ENCODE measurements around the gene NONO.
"Not testable (repeated sequence)": the region's sequence is repeated elsewhere in the genome, so short reads cannot be mapped to it uniquely, and the experiment has no call there.

NONO gene

GRCh38 chrX:71283403-71284143, at the start of gene NONO:
Gene NONO, plus strand, starts transcription at chrX:71283635. Its CDS starts 7,003 bp downstream, at chrX:71290638.
- peak; percentile 70 for DNase-seq

GRCh38 chrX:71235482-71235881, 48.0 kb upstream of the NONO start:
- DNase-seq, result no peak

GRCh38 chrX:71236836-71237235, 46.6 kb upstream of the NONO start:
- DNase-seq, result no peak

DNA sequence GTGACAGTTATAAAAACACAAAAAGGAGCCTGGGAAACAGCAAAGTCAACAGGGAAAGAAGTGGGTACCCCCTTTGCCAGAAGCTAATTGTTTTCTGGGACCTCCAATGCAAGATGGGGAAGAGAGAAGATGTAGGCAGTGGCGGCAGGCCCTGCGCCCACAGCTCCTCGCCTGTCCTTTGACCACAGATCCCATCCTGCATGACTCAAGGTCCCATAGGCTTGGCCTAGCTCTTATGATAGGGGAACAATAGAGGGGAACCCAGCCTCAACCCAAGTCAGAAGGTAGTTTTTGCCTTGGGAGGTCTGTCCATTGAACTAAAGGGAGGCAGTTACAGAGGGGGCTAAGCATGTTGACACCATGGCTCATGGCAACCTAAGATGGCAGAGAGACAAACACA, 43.7 kb upstream of the NONO start:
- DNase-seq, result no peak

- DNase-seq, result no peak
Observed at GRCh38 chrX:71241301-71241700, 42.1 kb upstream of the NONO start.

GRCh38 chrX:71244359-71245128, 38.9 kb upstream of the NONO start:
- DNase-seq, result no peak

DNA sequence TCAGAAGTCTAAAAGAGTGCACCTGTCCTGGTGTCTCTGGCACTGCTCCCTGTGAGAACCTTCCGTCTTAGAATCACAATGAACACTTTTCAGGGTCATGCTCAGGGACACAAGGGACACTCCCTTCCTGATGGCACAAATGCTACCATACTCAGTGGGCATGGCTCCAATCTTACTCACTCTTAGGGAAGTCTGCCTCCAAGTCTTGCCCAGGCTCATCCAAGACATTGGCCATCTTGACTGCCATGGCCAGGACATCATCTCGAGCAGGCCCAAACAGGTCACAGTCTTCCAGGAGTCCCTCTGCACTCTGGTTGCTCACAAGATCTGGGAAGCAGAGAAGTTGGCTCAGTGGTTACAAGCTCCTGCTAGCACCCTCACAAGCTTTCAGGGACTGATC, 38.3 kb upstream of the NONO start:
- DNase-seq, result no peak

- DNase-seq, result no peak
Observed at GRCh38 chrX:71250841-71251240, 32.6 kb upstream of the NONO start.

GRCh38 chrX:71251466-71251973, 31.9 kb upstream of the NONO start:
- DNase-seq, result no peak

- no peak for DNase-seq
Observed at GRCh38 chrX:71252221-71252620, 31.2 kb upstream of the NONO start.

DNA sequence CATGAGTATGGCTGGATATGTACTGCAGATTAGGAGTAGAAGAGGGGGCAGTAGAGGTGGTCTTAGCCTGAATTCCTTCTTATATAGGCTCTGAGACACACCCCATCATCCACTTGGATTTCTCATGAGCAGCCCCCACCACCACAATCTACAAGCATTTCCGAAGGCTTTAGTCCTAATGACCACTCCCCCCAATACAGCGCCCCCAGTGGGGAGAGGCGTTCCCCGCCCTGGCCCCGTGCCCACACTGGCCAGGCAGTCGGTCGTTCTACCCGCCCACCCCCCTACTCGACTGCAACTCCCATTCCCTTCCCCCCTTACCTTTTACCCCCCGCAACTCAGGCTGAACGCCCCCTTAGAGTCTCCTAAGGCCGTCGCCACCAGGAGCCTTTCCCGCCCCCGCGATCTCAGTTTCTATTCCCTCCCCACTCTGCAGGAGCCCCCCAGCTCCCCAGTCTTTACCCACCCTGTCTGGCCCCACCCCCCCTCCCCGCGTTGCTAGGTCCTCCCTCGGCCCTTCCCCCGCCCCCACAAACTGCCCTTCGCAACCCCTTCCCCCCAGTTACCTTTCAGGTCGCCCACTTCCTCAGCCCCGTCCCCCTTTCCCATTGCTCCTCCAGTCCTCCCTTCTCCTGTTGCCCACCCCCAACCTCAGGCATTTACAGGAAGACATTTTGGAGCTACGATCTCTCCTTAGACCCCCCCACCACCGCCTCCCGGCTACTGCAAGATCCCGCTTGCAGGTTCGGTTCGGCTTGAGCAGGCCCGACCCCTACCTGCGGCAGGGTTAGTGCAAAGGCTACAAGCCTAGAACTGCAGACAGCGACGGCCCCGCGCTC, 30.0 kb upstream of the NONO start:
- peak; percentile 36 for DNase-seq

GRCh38 chrX:71254092-71254963, 29.1 kb upstream of the NONO start, which contains the start of gene ZMYM3:
Gene ZMYM3, minus strand, starts transcription at chrX:71254140. Its CDS starts 885 bp downstream, at chrX:71253255.
- DNase-seq, result peak; percentile 76

DNA sequence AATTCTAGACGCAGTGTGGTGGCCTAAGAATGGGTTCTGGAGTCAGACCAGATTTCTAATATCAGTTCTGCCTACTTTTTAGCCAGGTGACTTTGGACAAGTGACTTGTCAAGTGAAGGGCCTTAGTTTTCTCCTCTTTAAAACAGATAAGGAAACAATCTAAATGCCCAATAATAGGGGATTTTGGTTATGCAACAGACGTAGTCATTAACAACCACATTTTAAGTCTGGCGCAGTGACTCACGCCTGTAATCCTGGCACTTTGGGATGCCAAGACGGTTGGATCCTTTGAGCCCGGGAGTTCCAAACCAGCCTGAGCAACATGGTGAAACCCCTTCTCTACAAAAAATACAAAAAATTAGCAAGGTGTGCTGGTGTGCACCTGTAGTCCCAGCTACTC, 27.4 kb upstream of the NONO start:
- no peak for DNase-seq

GRCh38 chrX:71256856-71257255, 26.6 kb upstream of the NONO start:
- no peak for DNase-seq

DNA sequence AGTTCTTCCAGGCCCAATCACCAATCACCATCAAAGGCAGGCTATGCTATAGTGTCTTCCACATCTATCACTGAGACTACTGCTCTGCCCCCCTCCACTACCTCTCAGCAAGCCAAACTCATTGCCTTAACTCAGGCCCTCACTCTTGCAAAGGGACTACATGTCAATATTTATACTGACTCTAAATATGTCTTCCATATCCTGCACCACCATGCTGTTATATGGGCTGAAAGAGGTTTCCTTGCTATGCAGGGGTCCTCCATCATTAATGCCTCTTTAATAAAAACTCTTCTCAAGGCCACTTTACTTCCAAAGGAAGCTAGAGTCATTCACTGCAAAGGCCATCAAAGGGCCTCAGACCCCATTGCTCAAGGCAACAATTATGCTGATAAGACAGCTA, 14.8 kb upstream of the NONO start:
- DNase-seq, result not testable (repeated sequence)

DNA sequence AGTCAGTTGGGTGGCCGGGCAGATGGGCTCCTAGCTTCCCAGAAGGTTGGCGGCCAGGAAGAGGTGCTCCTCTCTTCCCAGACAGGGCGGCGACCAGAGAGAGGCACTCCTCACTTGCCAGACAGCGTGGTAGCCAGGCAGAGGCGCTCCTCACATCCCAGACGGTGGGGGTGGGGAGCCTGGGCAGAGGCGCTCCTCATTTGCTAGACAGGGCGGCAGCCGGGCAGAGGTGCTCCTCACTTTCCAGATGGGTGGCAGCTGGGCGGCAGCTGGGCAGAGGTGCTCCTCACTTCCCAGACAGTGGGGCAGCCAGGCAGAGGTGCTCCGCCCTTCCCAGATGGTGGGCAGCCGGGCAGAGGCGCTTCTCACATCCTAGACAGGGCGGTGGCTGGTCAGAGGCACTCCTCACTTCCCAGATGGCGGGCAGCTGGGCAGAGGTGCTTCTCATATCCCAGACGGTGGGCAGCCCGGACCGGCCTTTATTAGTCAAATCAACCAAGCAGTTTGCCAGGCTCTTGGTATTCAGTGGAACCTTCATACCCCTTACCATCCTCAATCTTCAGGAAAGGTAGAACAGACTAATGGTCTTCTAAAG, 13.5 kb upstream of the NONO start:
- no peak for DNase-seq

- DNase-seq, result not testable (repeated sequence)
Observed at GRCh38 chrX:71272313-71272712, 11.1 kb upstream of the NONO start.

GRCh38 chrX:71281300-71281699, 2.1 kb upstream of the NONO start:
- not testable (repeated sequence) for DNase-seq

DNA sequence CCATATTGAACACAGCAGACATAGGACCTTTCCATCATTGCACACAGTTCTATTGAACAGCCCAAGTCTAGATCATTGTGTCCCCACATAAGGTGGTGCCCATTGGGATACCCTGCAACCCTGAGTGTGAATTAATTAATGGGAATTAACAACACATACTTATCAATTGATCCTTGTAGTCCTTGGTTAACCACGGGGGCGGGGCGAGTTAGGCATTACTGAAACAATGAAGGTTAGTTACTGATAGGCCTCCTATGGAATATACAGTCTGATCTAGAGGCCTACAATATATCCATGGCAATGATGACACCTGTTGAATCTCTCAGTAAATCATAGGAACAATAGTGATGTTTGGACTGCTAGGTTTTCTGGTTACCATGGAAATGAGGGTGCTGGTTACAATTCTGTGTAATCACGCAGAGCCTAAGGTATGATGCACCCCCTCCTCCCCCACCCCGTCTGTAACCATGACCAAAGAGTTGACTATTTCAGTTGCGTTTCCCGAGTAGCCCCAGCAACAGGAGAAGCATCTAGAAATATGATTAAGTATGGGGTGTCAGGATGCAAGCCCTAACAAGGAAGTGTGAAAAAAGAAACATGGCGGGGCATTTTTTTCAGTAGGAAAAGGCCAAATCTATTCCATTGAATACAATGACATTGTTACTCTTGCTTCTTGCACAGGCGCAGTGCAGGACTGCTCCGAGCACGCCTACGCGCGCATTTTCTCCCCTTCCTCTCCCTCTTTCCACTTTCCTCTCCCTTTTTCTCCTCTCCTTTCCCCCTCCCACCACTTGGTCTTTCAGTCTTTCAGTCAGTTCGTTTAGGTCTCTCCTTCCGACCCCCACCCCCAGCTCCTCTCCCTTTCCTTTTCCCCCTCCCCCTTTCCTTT, 677 bp upstream of the NONO start:
- DNase-seq, result peak; percentile 25

DNA sequence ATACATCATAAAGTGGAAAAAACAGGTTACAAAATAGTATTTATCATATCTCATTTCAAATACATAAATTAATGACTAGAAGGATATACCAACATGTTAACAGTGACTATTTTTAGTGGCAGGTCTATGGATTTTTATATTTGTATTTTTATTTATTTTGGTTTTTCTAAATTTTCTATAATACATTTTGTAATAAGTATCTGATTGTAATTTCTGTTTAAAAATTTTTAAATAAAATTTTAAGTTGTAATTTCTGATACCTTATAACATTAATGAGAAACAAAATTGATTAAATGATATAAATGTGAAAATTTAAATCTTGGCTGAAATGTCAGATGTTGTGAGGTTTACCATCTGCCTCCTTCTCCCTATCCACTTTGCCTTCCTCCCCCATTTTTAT, 2.5 kb downstream of the NONO start:
- no peak for DNase-seq

DNA sequence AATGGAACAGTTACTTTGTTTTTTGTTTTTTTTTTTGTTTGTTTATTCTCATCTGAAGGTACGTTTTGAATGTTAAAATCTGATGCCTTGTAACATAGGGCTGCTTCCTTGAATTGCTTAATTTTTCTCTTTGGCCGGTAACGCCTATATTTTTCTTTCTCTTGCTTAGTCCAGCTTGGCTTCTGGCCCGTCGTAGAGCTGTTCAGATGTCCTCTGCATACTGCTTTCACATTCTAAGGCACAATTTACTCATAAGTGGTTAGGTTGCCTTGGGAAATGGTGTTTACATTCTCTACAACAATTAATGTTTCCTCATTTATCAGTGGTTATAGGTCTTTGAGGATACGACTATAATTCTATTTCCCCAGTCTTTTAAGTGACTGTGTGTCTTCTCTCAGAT, 7.9 kb downstream of the NONO start:
- no peak for DNase-seq
